DND-41 (cell line): ENCODE data around the gene SH3RF3.

Experiments used
- ATAC-seq: fragments of 200-7000 bp; cut with Tn5 transposase; 3 replicates; pipeline ENCODE4 v1.9.1; 2021; ENCODE audit warnings: low read depth; ENCODE audit not compliant: insufficient read depth
- DNase-seq: peaks from one replicate; pipeline ENCODE4 v3.0.0-alpha.2; 2020
- H2AFZ ChIP-seq: 2 replicates; pipeline ENCODE4 v1.6.0; 2012; ENCODE audit warnings: low read depth, low read length
- H3K27ac ChIP-seq: 2 replicates; pipeline ENCODE4 v1.5.1; 2012; ENCODE audit warnings: low read length, inconsistent platforms
- H3K27me3 ChIP-seq: fragments of 200-600 bp; sonication (generic); 2 replicates; pipeline ENCODE4 v1.6.0; 2012; ENCODE audit warnings: low read length, mild to moderate bottlenecking, inconsistent platforms; ENCODE audit not compliant: insufficient read depth, poor library complexity
- H3K36me3 ChIP-seq: 2 replicates; pipeline ENCODE4 v1.5.1; 2012; ENCODE audit warnings: low read length, inconsistent platforms; ENCODE audit not compliant: insufficient read depth
- H3K4me1 ChIP-seq: 2 replicates; pipeline ENCODE4 v1.5.1; 2012; ENCODE audit warnings: mild to moderate bottlenecking, low read length; ENCODE audit not compliant: insufficient read depth
- H3K4me2 ChIP-seq: 2 replicates; pipeline ENCODE4 v1.6.0; 2012; ENCODE audit warnings: mild to moderate bottlenecking, moderate library complexity, low read length, inconsistent platforms; ENCODE audit not compliant: insufficient read depth
- H3K4me3 ChIP-seq, 2 experiments: fragments of 200-600 bp in 1 of 2; shearing (Covaris generic) in 1 of 2; 2 replicates each; pipeline ENCODE4 v1.5.1; 2012 to 2016; ENCODE audit warnings: inconsistent platforms in 2 of 2, low read length in 2 of 2, mild to moderate bottlenecking in 2 of 2, low read depth in 1 of 2, moderate library complexity in 1 of 2
- H3K79me2 ChIP-seq: 2 replicates; pipeline ENCODE4 v1.6.0; 2012; ENCODE audit warnings: low read length, inconsistent platforms; ENCODE audit not compliant: insufficient read depth
- H3K9ac ChIP-seq: 2 replicates; pipeline ENCODE4 v1.6.0; 2012; ENCODE audit warnings: low read depth, mild to moderate bottlenecking, inconsistent platforms, low read length, moderate library complexity
- H3K9me3 ChIP-seq: 2 replicates; pipeline ENCODE4 v1.5.1; 2012; ENCODE audit warnings: low read length, moderate library complexity, mild to moderate bottlenecking, inconsistent platforms; ENCODE audit not compliant: insufficient read depth, severe bottlenecking
- H4K20me1 ChIP-seq: 2 replicates; pipeline ENCODE4 v1.6.0; 2012; ENCODE audit warnings: low read length; ENCODE audit not compliant: insufficient read depth
- CTCF ChIP-seq: IDR thresholded peaks from 2 replicates; pipeline ENCODE4 v1.5.1; 2012; ENCODE audit warnings: borderline replicate concordance, low read length, moderate library complexity, mild to moderate bottlenecking; ENCODE audit not compliant: poor library complexity, severe bottlenecking; ENCODE audit errors: extremely low read depth
- EZH2 ChIP-seq: IDR thresholded peaks from 3 replicates; pipeline ENCODE4 v1.6.1; 2012; ENCODE audit warnings: borderline replicate concordance, low read depth, mild to moderate bottlenecking, moderate library complexity, low read length, inconsistent platforms; ENCODE audit not compliant: severe bottlenecking

The SH3RF3 gene

GRCh38 chr2:109151519-109151918 lies 22.5 kb downstream of the SH3RF3 start:
- Histone ChIP-seq H3K4me2 (no peak overlapping the region), H3K79me2 (no peaks in the 10 kb centered on the region), H3K4me1 (no peaks in the 10 kb centered on the region), H3K36me3 (no peaks in the 10 kb centered on the region), H3K9ac (no peak overlapping the region), H2AFZ (no peak overlapping the region), H3K4me3 (no peak overlapping the region), H3K27ac (no peak overlapping the region), H3K9me3 (no peaks in the 10 kb centered on the region), H3K27me3 (peaks cover 17% of the 10 kb centered on the region), H4K20me1 (0 out of 2 replicates have a peak, but pooled peaks cover 3% of the 10 kb centered on the region)
- DNase-seq (no peak), ATAC-seq (no peak)
- TF ChIP-seq EZH2 (no peak), CTCF (no peak)

- no peak for ATAC-seq
Observed at GRCh38 chr2:109153005-109153784, 24.2 kb downstream of the SH3RF3 start.

GRCh38 chr2:109153807-109154206 lies 24.8 kb downstream of the SH3RF3 start:
- Histone ChIP-seq H3K36me3 (no peaks in the 10 kb centered on the region), H3K4me3 (no peak overlapping the region), H3K9ac (no peak overlapping the region), H3K27me3 (peaks cover 9% of the 10 kb centered on the region), H3K27ac (no peak overlapping the region), H3K79me2 (no peaks in the 10 kb centered on the region), H4K20me1 (peaks cover 3% of the 10 kb centered on the region; the same call in 1 of the 2 replicates), H3K4me1 (no peaks in the 10 kb centered on the region), H2AFZ (no peak overlapping the region), H3K9me3 (no peaks in the 10 kb centered on the region), H3K4me2 (no peak overlapping the region)
- ATAC-seq (no peak), DNase-seq (no peak)
- no peak for TF ChIP-seq EZH2
- TF ChIP-seq CTCF, result no peak

More at GRCh38 chr2:109153005-109153784, 24.2 kb downstream of the SH3RF3 start:
- no peaks in the 10 kb centered on the region for H3K9me3 ChIP-seq
- H3K4me2 ChIP-seq, result no peak overlapping the region
- no peak overlapping the region for H2AFZ ChIP-seq
- H3K36me3 ChIP-seq, result no peaks in the 10 kb centered on the region
- no peaks in the 10 kb centered on the region for H3K4me1 ChIP-seq
- DNase-seq, result no peak
- H3K9ac ChIP-seq, result no peak overlapping the region
- H3K79me2 ChIP-seq, result no peaks in the 10 kb centered on the region
- H3K4me3 ChIP-seq, result no peak overlapping the region
- peaks cover 3% of the 10 kb centered on the region; the same call in 1 of the 2 replicates for H4K20me1 ChIP-seq
- peaks cover 9% of the 10 kb centered on the region for H3K27me3 ChIP-seq
- no peak for TF ChIP-seq CTCF
- TF ChIP-seq EZH2, result no peak
- no peak overlapping the region for H3K27ac ChIP-seq
